ENCODE measurements around the gene ETF1. TPM values are rescaled to one million over a fixed set of nuclear protein-coding genes. Genes with fewer than 3 reads are reported as not detected.
A peak's percentile ranks its signal among the peaks of the same experiment; 100 is the strongest.

Gene ETF1
- total and polyA plus RNA-seq, 2 experiments from 2014 or later = 31.2 to 50.6 TPM

- Histone ChIP-seq H3K4me1 (ENCODE audit: low read depth) (peaks cover 6% of the 10 kb centered on the region), H3K9me3 (ENCODE audit: low read depth) (no peaks in the 10 kb centered on the region), H3K36me3 (peaks cover 33% of the 10 kb centered on the region), H3K27me3 (no peaks in the 10 kb centered on the region), H3K27ac (no peak overlapping the region), H3K4me3 (no peak overlapping the region)
- no peak for DNase-seq (ENCODE audit: low read depth in 1 of 2, low spot score in 1 of 2)
- TF ChIP-seq CTCF (IDR thresholded peaks at IDR 0.05; ENCODE audit: low read depth, low read length) = no peak
Observed at GRCh38 chr5:138552657-138553056, 9.6 kb upstream of the ETF1 start.

- Histone ChIP-seq H3K36me3 (peaks cover under 1% of the 10 kb centered on the region), H3K9me3 (ENCODE audit: low read depth) (no peaks in the 10 kb centered on the region), H3K27me3 (no peaks in the 10 kb centered on the region), H3K4me3 (no peak overlapping the region), H3K27ac (no peak overlapping the region), H3K4me1 (ENCODE audit: low read depth) (peaks cover 15% of the 10 kb centered on the region)
- DNase-seq (ENCODE audit: low read depth in 1 of 2, low spot score in 1 of 2) = no peak
- no peak for TF ChIP-seq CTCF (IDR thresholded peaks at IDR 0.05; ENCODE audit: low read depth, low read length)
Observed at GRCh38 chr5:138549414-138549813, 6.4 kb upstream of the ETF1 start.

- no peak for TF ChIP-seq CTCF (IDR thresholded peaks at IDR 0.05; ENCODE audit: low read depth, low read length)
- H3K4me1 ChIP-seq (ENCODE audit: low read depth) = peaks cover 24% of the 10 kb centered on the region
- no peaks in the 10 kb centered on the region for H3K9me3 ChIP-seq (ENCODE audit: low read depth)
- H3K36me3 ChIP-seq = no peaks in the 10 kb centered on the region
- no peaks in the 10 kb centered on the region for H3K27me3 ChIP-seq
- H3K27ac ChIP-seq = no peak overlapping the region
- DNase-seq (ENCODE audit: low read depth in 1 of 2, low spot score in 1 of 2) = peak in 1 of 2 donors; percentile 13
- H3K4me3 ChIP-seq = no peak overlapping the region
Observed at GRCh38 chr5:138545919-138546562, 3.0 kb upstream of the ETF1 start.

- Histone ChIP-seq H3K36me3 (no peaks in the 10 kb centered on the region), H3K27me3 (no peaks in the 10 kb centered on the region), H3K4me1 (ENCODE audit: low read depth) (peaks cover 36% of the 10 kb centered on the region), H3K4me3 (peak overlapping the region; percentile 72), H3K27ac (peak overlapping the region; percentile 96), H3K9me3 (ENCODE audit: low read depth) (no peaks in the 10 kb centered on the region)
- DNase-seq (ENCODE audit: low read depth in 1 of 2, low spot score in 1 of 2) = peak in 1 of 2 donors; percentile 33
- no peak for TF ChIP-seq CTCF (IDR thresholded peaks at IDR 0.05; ENCODE audit: low read depth, low read length)
Observed at GRCh38 chr5:138544181-138545134, 1.4 kb upstream of the ETF1 start.

- DNase-seq (ENCODE audit: low read depth in 1 of 2, low spot score in 1 of 2) = no peak
- Histone ChIP-seq H3K4me3 (peak overlapping the region; percentile 72), H3K4me1 (ENCODE audit: low read depth) (peaks cover 43% of the 10 kb centered on the region), H3K36me3 (no peaks in the 10 kb centered on the region), H3K9me3 (ENCODE audit: low read depth) (no peaks in the 10 kb centered on the region), H3K27me3 (no peaks in the 10 kb centered on the region), H3K27ac (peak overlapping the region; percentile 96)
- no peak for TF ChIP-seq CTCF (IDR thresholded peaks at IDR 0.05; ENCODE audit: low read depth, low read length)
Observed at GRCh38 chr5:138543730-138544104, 681 bp upstream of the ETF1 start.
